Measurements from ENCODE around the gene FGFR3.

The FGFR3 gene

GRCh38 chr4:1825326-1825725 is 32.2 kb downstream of the FGFR3 start:
- DNase-seq (ENCODE audit: extremely low read depth, insufficient read length) = no peak
- no peaks in the 10 kb centered on the region for H3K27me3 ChIP-seq (replicated peaks; ENCODE audit: control insufficient read depth, insufficient read depth, low read length)
- H3K4me3 ChIP-seq (replicated peaks; ENCODE audit: low read depth, low read length) = no peak overlapping the region
- peaks cover 33% of the 10 kb centered on the region for H3K36me3 ChIP-seq (ENCODE audit: control insufficient read depth, insufficient read depth, low read length)
- no peak for TF ChIP-seq CTCF (IDR thresholded peaks at IDR 0.05; ENCODE audit: insufficient read depth, low read length, poor library complexity, severe bottlenecking)

GRCh38 chr4:1826531-1827350 is 33.6 kb downstream of the FGFR3 start:
- TF ChIP-seq CTCF (IDR thresholded peaks at IDR 0.05; ENCODE audit: insufficient read depth, low read length, poor library complexity, severe bottlenecking) = no peak
- Histone ChIP-seq H3K4me3 (replicated peaks; ENCODE audit: low read depth, low read length) (no peak overlapping the region), H3K36me3 (ENCODE audit: control insufficient read depth, insufficient read depth, low read length) (peaks cover 33% of the 10 kb centered on the region), H3K27me3 (replicated peaks; ENCODE audit: control insufficient read depth, insufficient read depth, low read length) (no peaks in the 10 kb centered on the region)
- no peak for DNase-seq (ENCODE audit: extremely low read depth, insufficient read length)

- peaks cover 24% of the 10 kb centered on the region for H3K36me3 ChIP-seq (ENCODE audit: control insufficient read depth, insufficient read depth, low read length)
- H3K4me3 ChIP-seq (replicated peaks; ENCODE audit: low read depth, low read length) = no peak overlapping the region
- no peak for DNase-seq (ENCODE audit: extremely low read depth, insufficient read length)
- no peak for TF ChIP-seq CTCF (IDR thresholded peaks at IDR 0.05; ENCODE audit: insufficient read depth, low read length, poor library complexity, severe bottlenecking)
- H3K27me3 ChIP-seq (replicated peaks; ENCODE audit: control insufficient read depth, insufficient read depth, low read length) = no peaks in the 10 kb centered on the region
Measured at GRCh38 chr4:1830234-1830633, 37.1 kb downstream of the FGFR3 start.

- Histone ChIP-seq H3K36me3 (ENCODE audit: control insufficient read depth, insufficient read depth, low read length) (peaks cover 25% of the 10 kb centered on the region), H3K4me3 (replicated peaks; ENCODE audit: low read depth, low read length) (no peak overlapping the region), H3K27me3 (replicated peaks; ENCODE audit: control insufficient read depth, insufficient read depth, low read length) (no peaks in the 10 kb centered on the region)
- no peak for TF ChIP-seq CTCF (IDR thresholded peaks at IDR 0.05; ENCODE audit: insufficient read depth, low read length, poor library complexity, severe bottlenecking)
- DNase-seq (ENCODE audit: extremely low read depth, insufficient read length) = no peak
Measured at GRCh38 chr4:1830642-1831228, 37.6 kb downstream of the FGFR3 start.

- DNase-seq (ENCODE audit: extremely low read depth, insufficient read length) = no peak
- no peak for TF ChIP-seq CTCF (IDR thresholded peaks at IDR 0.05; ENCODE audit: insufficient read depth, low read length, poor library complexity, severe bottlenecking)
- Histone ChIP-seq H3K4me3 (replicated peaks; ENCODE audit: low read depth, low read length) (no peak overlapping the region), H3K27me3 (replicated peaks; ENCODE audit: control insufficient read depth, insufficient read depth, low read length) (no peaks in the 10 kb centered on the region), H3K36me3 (ENCODE audit: control insufficient read depth, insufficient read depth, low read length) (peaks cover 25% of the 10 kb centered on the region)
Measured at GRCh38 chr4:1831331-1831730, 38.2 kb downstream of the FGFR3 start.
